H9 (cell line): Measurements from ENCODE around the gene CAPG. TPM values are rescaled to one million over a fixed set of nuclear protein-coding genes. Genes with fewer than 3 reads are reported as not detected.

ENCODE experiments used
- DNase-seq: peaks from one replicate; pipeline ENCODE4 v3.0.0-alpha.2; 2017
- H2AFZ ChIP-seq: one replicate; pipeline ENCODE4 v1.6.1; 2013; ENCODE audit warnings: mild to moderate bottlenecking, low read length, control low read depth, moderate library complexity
- H2AK5ac ChIP-seq: 2 replicates; pipeline ENCODE4 v1.6.1; 2013; ENCODE audit warnings: low read length, control low read depth, mixed read lengths; ENCODE audit not compliant: insufficient read length
- H2BK120ac ChIP-seq: one replicate; pipeline ENCODE4 v1.6.1; 2013; ENCODE audit warnings: low read depth, mild to moderate bottlenecking, low read length, control low read depth, inconsistent platforms; ENCODE audit not compliant: poor library complexity, severe bottlenecking
- H2BK12ac ChIP-seq: 2 replicates; pipeline ENCODE4 v1.6.1; 2013; ENCODE audit warnings: low read length, control low read depth, mixed read lengths, low read depth; ENCODE audit not compliant: insufficient read length
- H2BK15ac ChIP-seq: 2 replicates; pipeline ENCODE4 v1.6.1; 2013; ENCODE audit warnings: low read depth, low read length, control low read depth
- H2BK20ac ChIP-seq: one replicate; pipeline ENCODE4 v1.6.1; 2013; ENCODE audit warnings: low read depth, mild to moderate bottlenecking, low read length, control low read depth, inconsistent platforms; ENCODE audit not compliant: poor library complexity, severe bottlenecking
- H2BK5ac ChIP-seq: 2 replicates; pipeline ENCODE4 v1.6.1; 2013; ENCODE audit warnings: low read length, control low read depth, mixed read lengths; ENCODE audit not compliant: insufficient read length
- H3K14ac ChIP-seq: 2 replicates; pipeline ENCODE4 v1.6.1; 2013; ENCODE audit warnings: low read length, control low read depth; ENCODE audit not compliant: insufficient read depth
- H3K18ac ChIP-seq: 2 replicates; pipeline ENCODE4 v1.6.1; 2013; ENCODE audit warnings: low read depth, mild to moderate bottlenecking, mixed read lengths, low read length, control low read depth; ENCODE audit not compliant: insufficient read length
- H3K23ac ChIP-seq: 2 replicates; pipeline ENCODE4 v1.6.1; 2013; ENCODE audit warnings: low read length, control low read depth, mixed read lengths, low read depth; ENCODE audit not compliant: insufficient read length
- H3K23me2 ChIP-seq: 2 replicates; pipeline ENCODE4 v1.6.1; 2013; ENCODE audit warnings: low read depth, mild to moderate bottlenecking, mixed read lengths, low read length, control low read depth; ENCODE audit not compliant: insufficient read length, poor library complexity, severe bottlenecking
- H3K27ac ChIP-seq: 2 replicates; pipeline ENCODE4 v1.5.1; 2013; ENCODE audit warnings: low read length, control low read depth, mixed read lengths, low read depth; ENCODE audit not compliant: insufficient read length
- H3K27me3 ChIP-seq: 2 replicates; pipeline ENCODE4 v1.6.1; 2013; ENCODE audit warnings: low read length, control low read depth, inconsistent platforms; ENCODE audit not compliant: insufficient read depth
- H3K4ac ChIP-seq: 2 replicates; pipeline ENCODE4 v1.6.1; 2013; ENCODE audit warnings: low read depth, mild to moderate bottlenecking, control low read depth, inconsistent platforms, low read length, moderate library complexity
- H3K4me1 ChIP-seq: 2 replicates; pipeline ENCODE4 v1.6.1; 2013; ENCODE audit warnings: low read length, control low read depth, inconsistent platforms; ENCODE audit not compliant: insufficient read depth
- H3K4me2 ChIP-seq: 2 replicates; pipeline ENCODE4 v1.6.1; 2013; ENCODE audit warnings: low read length, control low read depth, mixed read lengths; ENCODE audit not compliant: insufficient read length, insufficient read depth
- H3K56ac ChIP-seq: 2 replicates; pipeline ENCODE4 v1.6.1; 2013; ENCODE audit warnings: low read depth, mild to moderate bottlenecking, mixed read lengths, low read length, control low read depth; ENCODE audit not compliant: insufficient read length
- H3K79me1 ChIP-seq: 2 replicates; pipeline ENCODE4 v1.6.1; 2013; ENCODE audit warnings: low read depth, mild to moderate bottlenecking, moderate library complexity, low read length, control low read depth, inconsistent platforms; ENCODE audit not compliant: insufficient read depth, poor library complexity, severe bottlenecking
- H3K79me2 ChIP-seq: 2 replicates; pipeline ENCODE4 v1.6.1; 2013; ENCODE audit warnings: low read length, control low read depth, inconsistent platforms; ENCODE audit not compliant: insufficient read depth
- H3K9ac ChIP-seq: 2 replicates; pipeline ENCODE4 v1.6.1; 2013; ENCODE audit warnings: low read length, control low read depth, mixed read lengths; ENCODE audit not compliant: insufficient read length; ENCODE audit errors: extremely low read depth
- H3K9me3 ChIP-seq: one replicate; pipeline ENCODE4 v1.6.1; 2013; ENCODE audit warnings: low read depth, low read length, inconsistent platforms; ENCODE audit not compliant: control insufficient read depth
- H3T11ph ChIP-seq: one replicate; pipeline ENCODE4 v1.6.1; 2013; ENCODE audit warnings: mild to moderate bottlenecking, low read length, control low read depth, inconsistent platforms
- H4K20me1 ChIP-seq: one replicate; pipeline ENCODE4 v1.6.1; 2013; ENCODE audit not compliant: control insufficient read depth, insufficient read length, insufficient read depth
- H4K5ac ChIP-seq: 2 replicates; pipeline ENCODE4 v1.6.1; 2013; ENCODE audit warnings: low read depth, mild to moderate bottlenecking, mixed read lengths, low read length, control low read depth; ENCODE audit not compliant: insufficient read length
- H4K8ac ChIP-seq: replicated peaks from 2 replicates; pipeline ENCODE4 v1.6.1; 2013; ENCODE audit warnings: low read length, control low read depth, mixed read lengths, low read depth; ENCODE audit not compliant: insufficient read length
- H4K91ac ChIP-seq: 2 replicates; pipeline ENCODE4 v1.6.1; 2013; ENCODE audit warnings: low read depth, mild to moderate bottlenecking, moderate library complexity, mixed read lengths, low read length, control low read depth; ENCODE audit not compliant: insufficient read length
- H3K27ac Mint-ChIP-seq, 3 experiments: 2 replicates in 2 of 3; 3 replicates in 1 of 3; pipeline ENCODE4 v1.8.0; 2020 to 2021; ENCODE audit warnings: mixed read lengths in 3 of 3, mild to moderate bottlenecking in 1 of 3, moderate library complexity in 1 of 3
- H3K27me3 Mint-ChIP-seq: 2 replicates; pipeline ENCODE4 v1.8.0; 2021; ENCODE audit warnings: low read depth, mild to moderate bottlenecking, moderate library complexity, mixed read lengths
- H3K36me3 Mint-ChIP-seq, 3 experiments: 2 replicates in 2 of 3; 3 replicates in 1 of 3; pipeline ENCODE4 v1.8.0; 2020 to 2021; ENCODE audit warnings: low read depth in 3 of 3, mixed read lengths in 3 of 3; ENCODE audit not compliant: insufficient read depth in 1 of 3
- H3K4me1 Mint-ChIP-seq, 2 experiments: 2 replicates each; pipeline ENCODE4 v1.8.0; 2020; ENCODE audit warnings: mixed read lengths in 2 of 2
- H3K4me3 Mint-ChIP-seq, 2 experiments: 2 replicates in 1 of 2; 3 replicates in 1 of 2; pipeline ENCODE4 v1.8.0; 2020 to 2021; ENCODE audit warnings: mild to moderate bottlenecking in 2 of 2, mixed read lengths in 2 of 2, moderate library complexity in 1 of 2
- H3K9me3 Mint-ChIP-seq, 2 experiments: 2 replicates in 1 of 2; 3 replicates in 1 of 2; pipeline ENCODE4 v1.8.0; 2020; ENCODE audit warnings: mild to moderate bottlenecking in 2 of 2, mixed read lengths in 2 of 2, moderate library complexity in 1 of 2
- WGBS: extraction: QIAGEN DNeasy Blood & Tissue Kit; methylation state at CpG from one replicate; pipeline ENCODE4 v1.1.7; 2013; ENCODE audit warnings: missing lambda C conversion rate, low lambda C conversion rate, mixed read lengths; ENCODE audit not compliant: insufficient read length; ENCODE audit errors: extremely low coverage; 5-methylcytosine and 5-hydroxymethylcytosine counted together
- total RNA-seq: library from RNA; stranded (reverse); gene quantifications from 2 replicates; pipeline ENCODE4 v1.2.1, GENCODE V29; 2021
- TF ChIP-seq, protein P1 (sequence below): fragments of 200-600 bp; sonication (generic); conservative IDR thresholded peaks from 3 replicates; pipeline ENCODE4 v1.8.0; 2021; ENCODE audit warnings: antibody characterized with exemption, mild to moderate bottlenecking

CAPG gene
- total RNA-seq, 1 experiment from 2014 or later: 72.8 TPM

DNA sequence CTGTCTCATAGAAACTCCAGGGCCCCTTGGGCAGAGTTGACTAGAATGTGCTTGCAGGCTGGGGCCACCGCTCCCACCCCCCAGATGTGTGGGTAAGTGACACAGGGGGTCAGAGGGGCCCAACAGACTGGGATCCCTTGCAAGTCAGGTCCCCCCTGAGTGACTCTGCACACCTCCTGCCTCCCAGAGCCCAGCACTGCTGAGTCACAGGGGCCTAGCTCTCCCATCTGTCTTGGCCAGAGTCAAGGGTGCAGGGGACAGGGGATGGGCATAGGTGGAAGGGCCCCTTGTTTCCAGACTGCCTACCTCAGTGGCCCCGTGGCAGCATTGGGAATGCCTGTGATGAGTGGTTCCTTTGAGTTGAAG lies 19.7 kb upstream of the CAPG start:
- Histone ChIP-seq H3K27me3 (no peaks in the 10 kb centered on the region; the same call in 1 of the 2 replicates), H3K4me2 (no peak overlapping the region), H4K91ac (peak overlapping the region; percentile 2), H3K4me1 (peaks cover 19% of the 10 kb centered on the region; the same call in 1 of the 2 replicates), H3K18ac (no peak overlapping the region), H2BK120ac (no peak overlapping the region), H2BK15ac (no peak overlapping the region), H2BK12ac (no peak overlapping the region), H2BK5ac (no peak overlapping the region), H3K23me2 (peaks cover 5% of the 10 kb centered on the region), H3K9ac (no peak overlapping the region), H3K23ac (no peak overlapping the region), H2BK20ac (no peak overlapping the region), H3K14ac (0 out of 2 replicates have a peak overlapping the region, but pooled peaks have one; percentile 44), H4K5ac (no peak overlapping the region), H3K79me1 (no peaks in the 10 kb centered on the region), H4K20me1 (no peaks in the 10 kb centered on the region), H2AK5ac (no peak overlapping the region), H3K4ac (no peak overlapping the region), H3K79me2 (no peaks in the 10 kb centered on the region), H3K56ac (no peak overlapping the region), H3T11ph (no peak overlapping the region), H3K27ac (no peak overlapping the region), H2AFZ (no peak overlapping the region), H3K9me3 (no peaks in the 10 kb centered on the region), H4K8ac (no peak overlapping the region)
- Mint-ChIP-seq H3K36me3 (no peaks in the 10 kb centered on the region; a peak in 1 of 7 replicates), H3K9me3 (no peaks in the 10 kb centered on the region), H3K4me1 (peaks cover 45 to 56% of the 10 kb centered on the region in 2 experiments), H3K27ac (peak overlapping the region in 1 of 3 experiments; percentile 89; a peak in 1 of 7 replicates), H3K27me3 (peaks cover 28% of the 10 kb centered on the region), H3K4me3 (no peak overlapping the region)
- TF ChIP-seq, protein P1, sequence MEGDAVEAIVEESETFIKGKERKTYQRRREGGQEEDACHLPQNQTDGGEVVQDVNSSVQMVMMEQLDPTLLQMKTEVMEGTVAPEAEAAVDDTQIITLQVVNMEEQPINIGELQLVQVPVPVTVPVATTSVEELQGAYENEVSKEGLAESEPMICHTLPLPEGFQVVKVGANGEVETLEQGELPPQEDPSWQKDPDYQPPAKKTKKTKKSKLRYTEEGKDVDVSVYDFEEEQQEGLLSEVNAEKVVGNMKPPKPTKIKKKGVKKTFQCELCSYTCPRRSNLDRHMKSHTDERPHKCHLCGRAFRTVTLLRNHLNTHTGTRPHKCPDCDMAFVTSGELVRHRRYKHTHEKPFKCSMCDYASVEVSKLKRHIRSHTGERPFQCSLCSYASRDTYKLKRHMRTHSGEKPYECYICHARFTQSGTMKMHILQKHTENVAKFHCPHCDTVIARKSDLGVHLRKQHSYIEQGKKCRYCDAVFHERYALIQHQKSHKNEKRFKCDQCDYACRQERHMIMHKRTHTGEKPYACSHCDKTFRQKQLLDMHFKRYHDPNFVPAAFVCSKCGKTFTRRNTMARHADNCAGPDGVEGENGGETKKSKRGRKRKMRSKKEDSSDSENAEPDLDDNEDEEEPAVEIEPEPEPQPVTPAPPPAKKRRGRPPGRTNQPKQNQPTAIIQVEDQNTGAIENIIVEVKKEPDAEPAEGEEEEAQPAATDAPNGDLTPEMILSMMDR: no peak
- no CpG with 5 or more reads among the region's 2 CpGs for WGBS
- no peak for DNase-seq
